Liver (tissue), 3 donors: Measurements from ENCODE around the gene MPRIP.

Experiments
- EGR1 ChIP-seq, 2 donors: IDR thresholded peaks; 2 replicates each; pipeline ENCODE4 v1.6.1; 2016 to 2018; ENCODE audit warnings: antibody characterized with exemption in 2 of 2, low read depth in 2 of 2
- FOXA1 ChIP-seq: IDR thresholded peaks from 2 replicates; pipeline ENCODE4 v1.6.1; 2016; ENCODE audit warnings: antibody characterized with exemption
- FOXA2 ChIP-seq: IDR thresholded peaks from 2 replicates; pipeline ENCODE4 v1.6.1; 2016; ENCODE audit warnings: antibody characterized with exemption
- JUND ChIP-seq, 2 donors: IDR thresholded peaks; 2 replicates each; pipeline ENCODE4 v1.6.1; 2016; ENCODE audit warnings: antibody characterized with exemption in 2 of 2
- RAD21 ChIP-seq, 2 donors: IDR thresholded peaks; 2 replicates each; pipeline ENCODE4 v1.6.1; 2016; ENCODE audit warnings: antibody characterized with exemption in 2 of 2, mild to moderate bottlenecking in 2 of 2
- REST ChIP-seq: IDR thresholded peaks from 2 replicates; pipeline ENCODE4 v1.6.1; 2016; ENCODE audit warnings: antibody characterized with exemption, mild to moderate bottlenecking
- RXRA ChIP-seq, 2 donors: IDR thresholded peaks; 2 replicates each; pipeline ENCODE4 v1.6.1; 2017 to 2018; ENCODE audit warnings: antibody characterized with exemption in 2 of 2, mild to moderate bottlenecking in 1 of 2
- SP1 ChIP-seq: IDR thresholded peaks from 2 replicates; pipeline ENCODE4 v1.6.1; 2018; ENCODE audit warnings: antibody characterized with exemption, mild to moderate bottlenecking
- TAF1 ChIP-seq: conservative IDR thresholded peaks from 2 replicates; pipeline ENCODE4 v1.6.1; 2016; ENCODE audit warnings: antibody characterized with exemption, mild to moderate bottlenecking
- YY1 ChIP-seq: IDR thresholded peaks from 2 replicates; pipeline ENCODE4 v1.6.1; 2016; ENCODE audit warnings: antibody characterized with exemption, mild to moderate bottlenecking
- TF ChIP-seq, protein P1 (sequence below): IDR thresholded peaks from 2 replicates; pipeline ENCODE4 v1.6.1; 2016; ENCODE audit warnings: antibody characterized with exemption
- TF ChIP-seq, protein P2 (sequence below): fragments of 150-350 bp; IDR thresholded peaks from 2 replicates; pipeline ENCODE4 v1.5.1; 2017; ENCODE audit warnings: improper control_type of control experiment, low read depth, low read length; ENCODE audit not compliant: missing input control
- donor health status: healthy.
- donor health status: healthy.

DNA sequence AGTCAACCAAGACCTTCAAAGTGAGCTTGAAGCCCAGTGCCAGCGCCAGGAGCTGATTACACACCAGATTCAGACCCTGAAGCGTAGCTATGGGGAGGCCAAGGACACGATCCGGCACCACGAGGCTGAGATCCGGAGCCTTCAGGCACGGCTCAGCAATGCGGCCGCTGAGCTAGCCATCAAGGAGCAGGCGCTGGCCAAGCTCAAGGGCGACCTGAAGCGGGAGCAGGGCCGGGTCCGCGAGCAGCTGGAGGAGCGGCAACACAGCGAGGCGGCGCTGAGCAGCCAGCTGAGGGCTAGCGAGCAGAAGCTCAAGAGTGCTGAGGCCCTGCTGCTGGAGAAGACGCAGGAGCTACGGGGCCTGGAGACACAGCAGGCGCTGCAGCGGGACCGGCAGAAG lies 121.9 kb downstream of the MPRIP start:
- TF ChIP-seq, protein P1, sequence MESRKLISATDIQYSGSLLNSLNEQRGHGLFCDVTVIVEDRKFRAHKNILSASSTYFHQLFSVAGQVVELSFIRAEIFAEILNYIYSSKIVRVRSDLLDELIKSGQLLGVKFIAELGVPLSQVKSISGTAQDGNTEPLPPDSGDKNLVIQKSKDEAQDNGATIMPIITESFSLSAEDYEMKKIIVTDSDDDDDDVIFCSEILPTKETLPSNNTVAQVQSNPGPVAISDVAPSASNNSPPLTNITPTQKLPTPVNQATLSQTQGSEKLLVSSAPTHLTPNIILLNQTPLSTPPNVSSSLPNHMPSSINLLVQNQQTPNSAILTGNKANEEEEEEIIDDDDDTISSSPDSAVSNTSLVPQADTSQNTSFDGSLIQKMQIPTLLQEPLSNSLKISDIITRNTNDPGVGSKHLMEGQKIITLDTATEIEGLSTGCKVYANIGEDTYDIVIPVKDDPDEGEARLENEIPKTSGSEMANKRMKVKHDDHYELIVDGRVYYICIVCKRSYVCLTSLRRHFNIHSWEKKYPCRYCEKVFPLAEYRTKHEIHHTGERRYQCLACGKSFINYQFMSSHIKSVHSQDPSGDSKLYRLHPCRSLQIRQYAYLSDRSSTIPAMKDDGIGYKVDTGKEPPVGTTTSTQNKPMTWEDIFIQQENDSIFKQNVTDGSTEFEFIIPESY, result no peak
- TF ChIP-seq YY1 (no peak), RXRA (IDR thresholded peaks at IDR 0.05) (no peak), RAD21 (IDR thresholded peaks at IDR 0.05) (no peak), REST (no peak), EGR1 (IDR thresholded peaks at IDR 0.05; ENCODE audit: low read depth in 2 of 2) (no peak), SP1 (no peak), JUND (IDR thresholded peaks at IDR 0.05) (no peak), FOXA2 (no peak), FOXA1 (no peak), TAF1 (no peak)
- TF ChIP-seq, protein P2, sequence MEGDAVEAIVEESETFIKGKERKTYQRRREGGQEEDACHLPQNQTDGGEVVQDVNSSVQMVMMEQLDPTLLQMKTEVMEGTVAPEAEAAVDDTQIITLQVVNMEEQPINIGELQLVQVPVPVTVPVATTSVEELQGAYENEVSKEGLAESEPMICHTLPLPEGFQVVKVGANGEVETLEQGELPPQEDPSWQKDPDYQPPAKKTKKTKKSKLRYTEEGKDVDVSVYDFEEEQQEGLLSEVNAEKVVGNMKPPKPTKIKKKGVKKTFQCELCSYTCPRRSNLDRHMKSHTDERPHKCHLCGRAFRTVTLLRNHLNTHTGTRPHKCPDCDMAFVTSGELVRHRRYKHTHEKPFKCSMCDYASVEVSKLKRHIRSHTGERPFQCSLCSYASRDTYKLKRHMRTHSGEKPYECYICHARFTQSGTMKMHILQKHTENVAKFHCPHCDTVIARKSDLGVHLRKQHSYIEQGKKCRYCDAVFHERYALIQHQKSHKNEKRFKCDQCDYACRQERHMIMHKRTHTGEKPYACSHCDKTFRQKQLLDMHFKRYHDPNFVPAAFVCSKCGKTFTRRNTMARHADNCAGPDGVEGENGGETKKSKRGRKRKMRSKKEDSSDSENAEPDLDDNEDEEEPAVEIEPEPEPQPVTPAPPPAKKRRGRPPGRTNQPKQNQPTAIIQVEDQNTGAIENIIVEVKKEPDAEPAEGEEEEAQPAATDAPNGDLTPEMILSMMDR, result no peak
